Endometrium (tissue), 2 donors: ENCODE data around the gene KLC3.

Experiments used
- FAIRE-seq: peaks from 2 replicates; lab custom pipeline; 2012; peaks lifted over from hg19 to GRCh38; lab: Jason Lieb, UNC
- donor health status: control.
- donor health status: control.

The KLC3 gene

DNA sequence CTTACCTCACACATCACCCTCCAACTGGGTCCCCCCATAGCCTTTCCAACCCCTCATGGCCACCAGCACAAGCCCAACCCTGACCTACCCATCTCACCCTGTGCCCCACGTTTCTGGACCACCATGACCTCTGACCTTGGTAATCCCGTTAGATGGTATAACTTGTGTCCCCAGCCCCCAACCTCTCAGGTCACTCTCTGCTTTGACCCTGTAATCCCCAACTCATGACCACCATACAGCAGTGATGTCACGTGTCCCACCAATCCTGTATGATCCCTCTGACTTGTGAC lies 8.5 kb downstream of the KLC3 start:
- no peak for FAIRE-seq

DNA sequence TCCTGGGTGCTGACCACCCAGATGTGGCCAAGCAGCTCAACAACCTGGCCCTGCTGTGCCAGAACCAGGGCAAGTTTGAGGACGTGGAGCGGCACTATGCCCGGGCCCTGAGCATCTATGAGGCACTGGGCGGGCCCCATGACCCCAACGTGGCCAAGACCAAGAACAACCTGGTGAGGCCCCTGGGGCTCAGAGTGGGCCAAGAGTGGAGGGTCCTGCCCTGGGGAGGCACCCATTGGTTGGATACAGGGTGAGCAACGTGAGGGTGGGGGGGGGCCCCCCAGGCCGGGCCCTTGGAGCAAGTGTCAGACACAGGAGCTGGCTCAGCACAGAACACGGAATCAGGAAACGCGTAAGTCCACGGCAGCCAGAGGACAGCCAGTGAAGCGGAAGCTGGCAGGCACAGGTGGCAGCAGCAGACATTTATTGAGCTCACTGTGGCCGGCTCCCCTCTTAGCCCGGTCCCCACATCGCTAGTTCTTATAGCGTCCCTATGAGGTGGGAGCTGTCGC lies 8.9 kb downstream of the KLC3 start:
- FAIRE-seq, result no peak

DNA sequence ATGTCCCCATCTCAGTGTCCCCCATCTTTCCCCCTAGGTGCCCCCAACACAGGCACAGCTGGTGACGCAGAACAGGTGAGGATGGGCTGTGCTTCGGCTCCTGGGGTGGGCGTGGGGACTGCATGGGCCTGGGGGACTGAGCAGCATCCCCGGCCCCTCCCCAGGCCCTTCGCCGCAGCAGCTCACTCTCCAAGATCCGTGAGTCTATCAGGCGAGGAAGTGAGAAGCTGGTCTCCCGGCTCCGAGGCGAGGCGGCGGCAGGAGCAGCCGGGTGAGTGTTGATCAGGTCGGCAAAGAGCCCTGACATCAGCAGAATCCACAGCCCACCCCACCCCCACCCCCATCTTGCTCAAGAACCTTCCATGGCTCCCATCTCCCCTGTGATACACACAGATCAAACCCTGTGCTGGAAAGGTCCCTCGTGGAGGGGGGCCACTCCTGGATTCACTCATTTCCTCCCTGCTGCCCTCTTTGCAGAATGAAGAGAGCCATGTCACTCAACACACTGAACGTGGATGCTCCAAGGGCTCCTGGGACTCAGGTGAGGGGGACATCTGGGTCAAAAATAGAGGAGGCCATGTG lies 10.0 kb downstream of the KLC3 start:
- no peak for FAIRE-seq

DNA sequence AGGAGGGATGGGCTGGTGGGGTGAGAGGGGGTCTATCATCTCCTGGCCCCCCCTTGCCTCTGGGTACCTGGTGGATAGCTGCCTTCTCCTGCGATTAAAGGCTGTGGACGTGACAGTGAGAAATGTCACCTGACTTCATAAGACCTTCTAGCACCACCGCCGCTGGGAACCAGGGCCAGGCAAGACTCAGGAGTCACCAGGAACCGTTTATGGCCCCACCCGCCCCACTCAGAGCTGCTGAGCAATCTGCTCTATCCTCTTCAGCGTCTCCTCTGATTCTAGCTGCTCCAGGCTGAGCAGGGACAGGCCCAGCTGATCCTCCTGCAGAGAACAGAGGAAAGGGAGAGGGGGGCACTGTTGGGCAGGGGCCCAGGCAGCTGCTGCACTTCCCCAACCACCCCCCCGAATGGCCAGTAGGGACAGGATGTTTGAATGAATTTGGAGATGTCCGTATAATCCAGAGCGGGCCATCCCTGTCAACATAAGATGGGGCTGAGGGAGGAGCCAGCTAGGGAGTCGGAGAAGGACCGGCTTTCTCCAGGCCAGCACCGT lies 10.9 kb downstream of the KLC3 start:
- FAIRE-seq, result no peak

DNA sequence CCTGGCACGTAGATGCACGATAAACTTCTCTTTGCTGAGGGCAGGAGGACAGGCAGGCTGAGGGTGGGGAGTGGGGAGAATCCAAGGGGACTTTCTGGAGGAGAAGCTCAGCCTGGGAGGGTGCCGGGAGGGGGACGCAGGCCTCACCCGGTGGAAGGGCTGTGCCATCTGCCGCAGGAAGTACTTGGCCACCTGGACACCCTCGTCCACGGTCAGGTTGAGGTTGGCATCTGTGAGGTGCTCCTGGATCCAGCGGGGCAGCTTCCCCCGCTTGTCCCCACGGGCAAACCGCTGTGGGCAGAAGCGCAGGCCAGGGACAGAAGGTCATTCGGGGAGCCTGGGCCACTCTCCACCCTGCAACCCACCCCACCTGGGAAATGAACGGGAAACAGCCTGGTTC lies 11.5 kb downstream of the KLC3 start:
- no peak for FAIRE-seq

DNA sequence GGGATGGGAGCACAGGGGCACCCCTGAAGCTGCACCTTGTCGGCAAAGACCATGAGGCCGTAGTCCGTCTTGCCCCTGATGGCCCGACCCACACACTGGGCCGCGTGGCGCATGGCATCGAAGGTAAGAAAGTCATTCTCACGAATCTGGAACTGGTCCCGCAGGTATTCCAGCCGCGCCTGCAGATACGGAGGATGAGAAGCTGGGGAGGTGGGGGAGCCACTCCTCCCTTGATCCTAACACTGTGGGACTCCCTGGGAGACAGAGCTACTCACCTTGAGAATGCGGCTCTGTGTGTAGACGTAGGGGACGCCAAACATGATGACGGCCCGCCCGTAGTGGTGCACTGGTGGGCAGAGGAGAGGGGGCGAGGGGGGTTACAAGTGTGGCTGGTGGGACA lies 11.9 kb downstream of the KLC3 start:
- FAIRE-seq, result no peak

DNA sequence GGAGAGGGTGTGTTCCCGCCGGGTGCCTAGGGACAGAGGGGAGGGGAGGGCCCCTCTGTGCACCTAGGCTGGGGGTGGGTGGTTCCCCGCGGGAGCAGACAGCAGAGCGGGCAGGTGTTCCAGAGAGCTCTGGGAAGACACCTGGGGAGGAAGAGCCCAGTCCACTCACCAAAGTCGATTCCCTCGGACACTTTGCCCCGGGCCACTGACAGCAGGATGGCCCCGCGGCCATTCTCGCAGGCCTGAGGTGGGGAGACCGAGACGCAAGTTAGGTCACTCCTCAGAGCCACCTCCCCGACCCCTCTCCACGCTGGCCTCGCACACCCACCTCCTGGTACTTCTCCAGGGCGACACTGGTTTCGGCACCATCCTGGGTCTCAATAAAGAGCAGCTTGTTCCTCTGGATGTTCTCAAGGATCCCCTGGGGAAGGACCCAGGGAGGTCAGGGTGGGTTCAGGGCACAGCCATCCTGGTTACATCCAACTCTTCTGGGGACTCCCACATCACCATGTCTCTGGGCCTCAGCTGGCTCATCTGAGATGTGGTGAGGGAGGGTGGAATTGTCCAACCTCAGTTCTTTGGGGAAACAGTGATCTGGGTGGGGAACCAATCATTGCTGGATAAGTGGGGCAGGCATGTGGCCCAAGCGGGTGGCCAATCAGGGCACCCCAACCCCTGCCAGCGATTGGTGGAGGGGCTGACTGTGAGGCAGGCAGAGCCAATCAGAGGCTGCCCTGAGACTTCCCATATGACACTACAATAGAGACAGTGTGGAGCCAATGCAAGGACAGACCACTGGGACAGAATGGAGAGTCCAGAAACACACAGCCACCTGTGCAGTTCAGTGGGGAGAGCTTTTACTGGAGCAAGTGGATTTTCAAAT lies 12.6 kb downstream of the KLC3 start:
- no peak for FAIRE-seq

DNA sequence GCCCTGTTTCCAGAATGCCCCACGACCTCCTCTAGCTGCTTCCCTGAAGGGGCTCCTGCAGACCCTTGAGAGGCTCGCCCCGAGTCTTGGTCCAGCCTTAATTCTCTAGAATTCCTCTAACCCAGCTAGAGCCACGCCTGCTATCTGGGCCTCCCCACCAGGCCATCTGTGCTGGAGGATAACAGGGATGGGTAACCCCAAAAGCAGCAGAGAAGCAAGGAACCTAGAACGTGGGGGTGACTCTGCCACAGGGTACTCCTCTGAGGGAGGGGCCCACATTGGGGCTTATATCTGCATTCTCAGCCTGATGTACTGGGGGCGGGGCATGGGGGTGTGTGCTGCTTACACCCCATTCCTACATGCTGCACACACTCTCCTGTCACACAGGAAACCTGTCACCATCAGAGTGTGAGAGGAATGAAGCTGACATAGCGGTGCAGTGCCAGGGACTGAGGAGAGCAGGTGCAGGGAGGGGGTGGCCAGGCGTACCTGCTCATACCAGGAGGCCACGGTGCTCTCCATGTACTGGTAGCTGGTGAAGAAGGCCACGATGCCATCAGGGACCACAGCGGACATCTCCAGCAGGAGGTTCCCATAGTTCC lies 13.8 kb downstream of the KLC3 start:
- FAIRE-seq, result no peak

DNA sequence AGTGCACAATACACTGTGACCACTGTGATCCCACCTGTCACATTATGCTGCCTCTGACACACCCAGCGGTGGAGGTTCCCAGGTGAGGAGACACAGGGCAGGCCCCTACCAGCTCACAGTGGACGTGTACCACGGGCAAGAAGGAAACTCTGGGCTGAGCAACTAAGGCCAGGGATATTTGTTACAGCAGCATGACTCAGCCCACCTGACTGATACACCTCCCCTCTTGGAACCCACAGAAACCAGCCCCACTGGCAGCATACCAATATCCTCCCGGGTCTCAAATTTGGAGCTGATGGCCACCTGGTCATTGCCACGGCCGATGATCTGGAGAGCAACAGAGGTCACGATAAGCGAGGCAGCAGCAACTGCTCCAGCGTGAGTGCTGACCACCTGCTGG lies 14.9 kb downstream of the KLC3 start:
- no peak for FAIRE-seq

DNA sequence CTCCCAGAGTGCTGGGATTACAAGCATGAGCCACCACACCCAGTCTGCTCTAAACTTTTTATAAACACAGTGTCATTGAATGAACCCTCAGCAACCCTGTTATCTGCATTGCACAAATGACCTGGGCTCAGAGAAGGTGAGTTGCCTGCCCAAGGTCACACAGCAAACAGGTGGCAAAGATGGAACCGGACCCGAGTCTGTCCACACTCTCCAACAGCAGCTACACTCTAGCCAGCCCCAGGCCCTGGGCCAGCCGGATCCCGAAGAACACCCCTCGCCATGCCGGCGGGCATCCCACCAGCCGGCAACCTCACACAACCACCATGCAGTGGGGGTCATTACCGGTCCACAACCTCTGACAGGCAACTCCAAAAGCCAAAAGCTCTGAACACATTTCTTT lies 15.4 kb downstream of the KLC3 start:
- no peak for FAIRE-seq

DNA sequence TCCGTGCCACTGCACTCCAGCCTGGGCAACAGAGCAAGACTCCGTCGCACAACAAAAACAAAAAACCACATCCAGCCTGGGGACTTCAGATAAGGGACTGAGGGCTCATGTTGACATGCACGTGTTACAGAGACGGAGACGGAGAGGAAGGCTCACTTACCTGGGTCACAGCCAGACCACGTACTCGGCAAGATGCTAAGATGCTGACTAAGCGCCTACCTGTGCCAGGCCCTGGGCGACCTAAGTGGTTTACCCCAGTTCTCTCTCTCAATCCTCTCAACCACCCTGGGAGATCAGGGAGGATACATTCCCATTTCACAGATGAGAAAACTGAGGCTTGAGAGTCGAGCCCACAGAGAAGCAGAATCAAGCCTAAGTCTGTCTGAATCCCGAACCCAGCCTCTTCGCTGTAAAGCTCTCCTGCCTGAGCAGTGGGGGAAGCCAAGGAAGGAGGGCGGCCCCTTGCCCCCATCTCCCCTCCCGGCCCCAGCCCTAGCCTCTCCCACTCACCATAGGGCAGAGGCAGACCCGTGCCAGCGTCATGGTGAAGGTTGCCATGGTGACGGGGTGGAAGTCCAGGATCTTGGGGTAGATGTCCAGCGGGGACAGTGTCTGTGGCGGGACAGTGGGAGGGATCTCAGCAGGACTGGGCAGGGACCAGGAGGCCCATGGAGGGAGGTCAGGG lies 16.4 kb downstream of the KLC3 start:
- FAIRE-seq, result no peak

DNA sequence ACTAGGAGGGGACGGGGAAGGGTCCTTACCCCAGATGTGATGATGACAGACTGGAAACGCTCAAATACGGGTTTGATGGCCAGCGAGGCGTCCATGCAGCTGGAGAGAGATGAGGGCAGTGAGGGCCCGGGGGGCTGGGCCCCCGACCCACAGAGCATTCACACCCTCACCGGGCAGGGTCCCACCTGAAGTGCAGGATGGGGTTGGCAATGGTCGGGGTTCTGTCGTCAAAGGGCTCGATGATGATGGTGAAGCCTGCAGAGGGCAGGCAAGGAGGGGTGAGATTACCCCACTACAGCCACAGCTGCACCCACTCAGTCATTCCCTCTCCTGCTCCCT lies 16.9 kb downstream of the KLC3 start:
- no peak for FAIRE-seq

DNA sequence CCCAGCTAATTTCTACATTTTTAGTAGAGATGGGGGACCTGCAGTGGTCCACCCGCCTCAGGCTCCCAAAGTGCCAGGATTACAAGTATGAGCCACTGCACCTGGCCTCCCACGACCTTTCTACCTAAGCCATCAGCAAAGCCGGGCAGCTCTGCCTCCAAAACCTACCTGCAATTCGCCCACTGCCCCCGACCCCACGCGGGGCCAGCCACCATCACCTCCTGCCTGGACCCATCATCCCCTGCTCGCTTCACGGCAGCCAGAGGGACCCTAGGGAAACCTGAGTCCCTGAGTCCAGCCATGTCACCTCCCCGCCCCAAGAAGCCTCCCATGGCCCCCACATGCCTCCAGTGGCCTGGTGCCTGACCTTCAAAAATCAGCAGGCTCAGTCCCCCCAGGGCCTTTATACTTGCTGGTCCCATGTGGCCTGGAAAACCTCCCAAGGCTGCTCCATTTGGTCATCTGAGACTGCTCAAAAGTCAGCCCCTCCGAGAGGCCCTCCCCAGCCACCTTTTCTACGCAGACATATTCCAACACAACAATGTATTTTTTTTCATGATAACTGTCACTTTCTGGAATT lies 17.8 kb downstream of the KLC3 start:
- FAIRE-seq, result no peak

DNA sequence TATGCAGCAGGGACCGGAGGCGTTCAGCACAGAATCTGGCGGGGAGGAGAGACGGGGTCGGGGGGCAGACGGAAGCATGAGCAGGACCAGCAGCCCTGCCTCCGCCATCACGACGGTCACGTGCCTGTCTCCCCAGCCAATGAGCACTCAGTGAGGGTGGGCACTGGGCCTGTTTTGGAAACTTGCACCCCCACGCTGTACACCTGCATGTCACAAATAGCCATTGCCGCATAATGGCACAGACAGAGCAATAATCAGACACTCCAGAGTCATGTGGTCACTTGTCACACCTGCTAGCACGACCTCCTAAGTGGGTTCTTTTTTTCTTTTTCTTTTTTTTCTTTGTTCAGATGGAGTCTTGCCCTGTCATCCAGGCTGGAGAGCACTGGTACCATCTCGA lies 21.1 kb downstream of the KLC3 start:
- no peak for FAIRE-seq

DNA sequence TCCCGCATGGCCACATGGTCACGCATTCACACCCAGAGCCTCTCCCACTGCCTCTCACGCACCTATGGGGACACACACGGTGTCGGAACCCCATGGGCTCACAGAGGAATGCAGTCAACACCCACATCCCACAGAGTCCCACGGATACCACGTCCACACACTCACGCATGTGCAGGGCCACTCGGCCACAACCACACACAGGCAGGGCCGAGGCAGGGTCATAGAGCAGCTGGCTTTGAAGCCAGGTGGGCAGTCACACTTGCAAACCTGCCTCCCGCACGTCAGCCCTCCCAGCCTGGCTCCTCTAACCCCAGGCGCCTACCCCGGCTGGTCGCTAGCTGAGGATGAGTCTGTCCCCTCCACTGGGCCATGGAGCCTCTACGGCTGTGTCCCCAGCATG lies 21.7 kb downstream of the KLC3 start:
- FAIRE-seq, result no peak

DNA sequence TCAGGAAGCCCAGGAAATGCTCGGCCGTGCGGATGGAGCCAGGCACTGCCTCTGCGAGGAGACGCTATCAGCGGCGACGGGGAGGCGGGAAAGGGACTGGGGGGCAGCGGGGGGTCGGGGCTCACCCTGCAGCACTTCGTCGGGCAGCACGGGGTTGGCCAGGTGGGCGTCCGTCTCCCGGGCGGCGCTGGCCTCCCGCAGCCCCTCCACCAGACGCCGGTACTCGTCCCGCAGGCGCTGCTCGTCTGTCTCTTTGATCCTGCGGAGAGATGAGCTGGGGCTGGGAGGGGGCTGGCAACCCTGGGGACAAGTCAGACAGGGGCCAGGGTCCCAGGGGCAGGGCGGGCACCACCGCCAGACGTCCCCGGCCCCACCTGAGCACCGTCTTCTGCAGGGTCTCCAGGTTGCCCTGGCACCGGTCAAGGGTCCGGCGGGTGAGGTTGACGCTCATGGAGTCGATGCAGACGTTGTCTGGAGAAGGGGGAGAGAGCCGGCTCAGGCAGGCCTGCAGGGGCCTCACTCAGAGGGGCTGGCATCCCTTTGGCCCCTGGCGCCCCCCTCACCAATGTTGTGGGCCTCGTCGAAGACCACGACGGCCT lies 23.4 kb downstream of the KLC3 start:
- no peak for FAIRE-seq

DNA sequence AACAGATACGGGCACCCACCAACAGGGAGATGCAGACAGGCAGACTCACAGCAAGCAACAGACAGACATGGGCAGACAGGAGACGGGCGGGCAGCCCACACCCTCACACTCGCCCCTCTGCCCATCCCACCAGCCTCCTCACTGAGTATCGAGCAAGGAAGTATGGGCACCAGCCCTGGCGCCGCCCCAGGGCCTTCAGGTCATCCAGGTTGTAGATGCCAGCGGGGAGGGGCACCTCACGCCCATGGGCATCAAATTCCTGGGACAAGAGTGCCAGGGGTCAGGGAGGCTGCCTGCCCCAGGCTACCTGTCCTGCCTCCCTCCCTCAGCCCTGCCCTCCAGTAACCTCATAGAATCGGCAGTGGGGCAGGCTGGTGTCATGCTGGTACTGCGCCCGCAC lies 24.1 kb downstream of the KLC3 start:
- FAIRE-seq, result no peak

DNA sequence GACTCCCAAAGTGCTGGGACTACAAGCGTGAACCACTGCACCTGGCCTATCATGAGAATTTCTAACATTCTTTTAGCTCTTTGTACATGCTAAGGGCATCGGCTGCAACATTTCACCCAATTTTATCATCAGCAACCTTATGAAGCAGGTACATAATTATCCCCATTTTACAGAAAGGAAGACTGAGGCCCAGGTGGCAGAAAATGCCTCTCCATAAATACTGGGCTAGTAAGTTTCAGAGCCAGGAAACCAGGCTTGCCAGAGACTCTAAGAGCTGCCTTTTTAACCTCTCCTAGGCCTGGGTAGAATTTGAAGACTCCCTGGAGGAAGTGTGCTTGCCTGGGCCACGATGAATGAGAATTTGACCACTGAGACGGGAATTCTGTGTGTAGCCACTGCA lies 27.6 kb downstream of the KLC3 start:
- FAIRE-seq, result no peak

DNA sequence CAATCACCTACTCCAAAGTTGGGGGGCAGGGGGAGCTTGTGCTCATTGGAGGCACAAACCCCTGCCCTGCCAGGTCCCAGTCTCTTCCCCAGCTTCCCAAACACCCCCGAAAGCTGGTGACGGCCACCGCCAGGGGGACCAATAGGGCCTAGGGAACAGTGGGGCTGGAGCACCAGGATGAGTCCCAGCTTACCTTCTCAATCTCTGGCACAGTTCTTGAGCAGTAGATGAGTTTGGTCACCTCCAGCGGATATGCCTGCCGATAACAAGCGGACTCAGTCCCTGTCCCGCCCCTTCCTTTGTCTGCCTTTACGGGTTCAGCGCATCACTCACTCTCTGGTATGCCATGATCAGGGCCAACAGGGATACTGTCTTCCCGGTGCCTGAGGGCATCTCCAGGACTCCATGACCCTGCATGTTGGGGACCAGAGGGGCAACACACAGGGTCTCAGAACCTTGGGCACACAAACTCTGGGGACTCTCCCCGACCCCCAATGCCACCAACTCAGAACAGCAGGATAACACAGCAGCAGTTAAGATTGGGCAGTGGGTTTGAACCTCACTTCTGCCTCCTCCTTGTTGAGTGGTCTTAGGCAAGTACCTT lies 28.3 kb downstream of the KLC3 start:
- FAIRE-seq, result no peak

DNA sequence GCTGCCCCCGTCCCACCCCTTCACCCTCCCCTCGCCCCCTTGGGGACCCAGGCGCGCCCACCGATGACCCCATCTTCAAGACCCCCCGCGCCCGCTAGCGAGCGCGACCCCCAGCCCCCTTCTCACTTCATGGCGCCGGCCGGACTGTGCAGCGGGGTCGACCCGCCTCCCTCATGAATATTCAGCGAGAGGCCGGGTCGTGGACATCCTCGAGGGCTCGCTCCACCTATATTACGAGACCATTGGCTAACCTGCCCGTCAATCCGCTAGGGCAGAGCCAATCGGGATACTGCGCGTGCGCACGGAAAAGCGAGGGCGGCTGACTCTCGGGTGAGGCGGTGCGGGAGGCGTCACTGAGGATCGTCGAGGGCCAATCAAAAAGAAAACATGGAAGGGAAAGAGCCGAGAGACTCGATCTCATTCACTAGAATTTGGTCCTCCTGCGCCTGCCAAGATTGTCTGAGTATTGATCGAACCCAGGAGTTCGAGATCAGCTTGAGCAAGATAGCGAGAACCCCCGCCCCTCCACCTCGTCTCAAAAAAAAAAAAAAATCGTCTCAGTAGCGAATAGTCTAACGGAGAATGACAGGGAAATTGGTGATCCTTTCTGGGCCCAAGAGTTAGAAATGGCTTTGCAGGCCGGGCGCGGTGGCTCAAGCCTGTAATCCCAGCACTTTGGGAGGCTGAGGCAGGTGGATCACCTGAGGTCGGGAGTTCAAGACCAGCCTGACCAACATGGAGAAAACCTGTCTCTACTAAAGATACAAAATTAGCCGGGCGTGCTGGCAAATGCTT lies 30.1 kb downstream of the KLC3 start, which contains the start of gene ERCC2:
TSS of gene ERCC2 (minus strand) at position 164 of the 795 bp plus-strand sequence. CDS start at position 131, 33 bp downstream.
- peak; percentile 92 for FAIRE-seq
